Measurements from ENCODE around the gene MIPOL1.
A peak's percentile ranks its signal among the peaks of the same experiment; 100 is the strongest.
"Not testable (repeated sequence)": the region's sequence is repeated elsewhere in the genome, so short reads cannot be mapped to it uniquely, and the experiment has no call there.

The MIPOL1 gene

GRCh38 chr14:37369425-37369824, 171.7 kb downstream of the MIPOL1 start:
- no peak for DNase-seq
- Mint-ChIP-seq H3K4me3 (no peak overlapping the region), H3K27me3 (ENCODE audit: low read depth, poor library complexity) (no peaks in the 10 kb centered on the region), H3K4me1 (no peaks in the 10 kb centered on the region), H3K36me3 (ENCODE audit: low read depth) (peaks cover 36% of the 10 kb centered on the region), H3K27ac (peak overlapping the region; percentile 52), H3K9me3 (peaks cover 10% of the 10 kb centered on the region)
- TF ChIP-seq, protein P1, sequence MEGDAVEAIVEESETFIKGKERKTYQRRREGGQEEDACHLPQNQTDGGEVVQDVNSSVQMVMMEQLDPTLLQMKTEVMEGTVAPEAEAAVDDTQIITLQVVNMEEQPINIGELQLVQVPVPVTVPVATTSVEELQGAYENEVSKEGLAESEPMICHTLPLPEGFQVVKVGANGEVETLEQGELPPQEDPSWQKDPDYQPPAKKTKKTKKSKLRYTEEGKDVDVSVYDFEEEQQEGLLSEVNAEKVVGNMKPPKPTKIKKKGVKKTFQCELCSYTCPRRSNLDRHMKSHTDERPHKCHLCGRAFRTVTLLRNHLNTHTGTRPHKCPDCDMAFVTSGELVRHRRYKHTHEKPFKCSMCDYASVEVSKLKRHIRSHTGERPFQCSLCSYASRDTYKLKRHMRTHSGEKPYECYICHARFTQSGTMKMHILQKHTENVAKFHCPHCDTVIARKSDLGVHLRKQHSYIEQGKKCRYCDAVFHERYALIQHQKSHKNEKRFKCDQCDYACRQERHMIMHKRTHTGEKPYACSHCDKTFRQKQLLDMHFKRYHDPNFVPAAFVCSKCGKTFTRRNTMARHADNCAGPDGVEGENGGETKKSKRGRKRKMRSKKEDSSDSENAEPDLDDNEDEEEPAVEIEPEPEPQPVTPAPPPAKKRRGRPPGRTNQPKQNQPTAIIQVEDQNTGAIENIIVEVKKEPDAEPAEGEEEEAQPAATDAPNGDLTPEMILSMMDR (IDR thresholded peaks at IDR 0.05), result no peak

GRCh38 chr14:37375566-37375965, 177.8 kb downstream of the MIPOL1 start:
- TF ChIP-seq, protein P1 (IDR thresholded peaks at IDR 0.05), result no peak
- H3K9me3 Mint-ChIP-seq, result no peaks in the 10 kb centered on the region
- peaks cover 12% of the 10 kb centered on the region for H3K36me3 Mint-ChIP-seq (ENCODE audit: low read depth)
- peaks cover 2% of the 10 kb centered on the region for H3K27me3 Mint-ChIP-seq (ENCODE audit: low read depth, poor library complexity)
- H3K4me1 Mint-ChIP-seq, result no peaks in the 10 kb centered on the region
- no peak overlapping the region for H3K4me3 Mint-ChIP-seq
- DNase-seq, result no peak
- H3K27ac Mint-ChIP-seq, result peak overlapping the region; percentile 3

GRCh38 chr14:37376944-37377609, 179.3 kb downstream of the MIPOL1 start:
- peaks cover 2% of the 10 kb centered on the region for H3K27me3 Mint-ChIP-seq (ENCODE audit: low read depth, poor library complexity)
- H3K4me3 Mint-ChIP-seq, result no peak overlapping the region
- no peak for DNase-seq
- peaks cover 12% of the 10 kb centered on the region for H3K36me3 Mint-ChIP-seq (ENCODE audit: low read depth)
- no peaks in the 10 kb centered on the region for H3K9me3 Mint-ChIP-seq
- H3K4me1 Mint-ChIP-seq, result no peaks in the 10 kb centered on the region
- TF ChIP-seq, protein P1 (IDR thresholded peaks at IDR 0.05), result no peak
- H3K27ac Mint-ChIP-seq, result no peak overlapping the region

DNA sequence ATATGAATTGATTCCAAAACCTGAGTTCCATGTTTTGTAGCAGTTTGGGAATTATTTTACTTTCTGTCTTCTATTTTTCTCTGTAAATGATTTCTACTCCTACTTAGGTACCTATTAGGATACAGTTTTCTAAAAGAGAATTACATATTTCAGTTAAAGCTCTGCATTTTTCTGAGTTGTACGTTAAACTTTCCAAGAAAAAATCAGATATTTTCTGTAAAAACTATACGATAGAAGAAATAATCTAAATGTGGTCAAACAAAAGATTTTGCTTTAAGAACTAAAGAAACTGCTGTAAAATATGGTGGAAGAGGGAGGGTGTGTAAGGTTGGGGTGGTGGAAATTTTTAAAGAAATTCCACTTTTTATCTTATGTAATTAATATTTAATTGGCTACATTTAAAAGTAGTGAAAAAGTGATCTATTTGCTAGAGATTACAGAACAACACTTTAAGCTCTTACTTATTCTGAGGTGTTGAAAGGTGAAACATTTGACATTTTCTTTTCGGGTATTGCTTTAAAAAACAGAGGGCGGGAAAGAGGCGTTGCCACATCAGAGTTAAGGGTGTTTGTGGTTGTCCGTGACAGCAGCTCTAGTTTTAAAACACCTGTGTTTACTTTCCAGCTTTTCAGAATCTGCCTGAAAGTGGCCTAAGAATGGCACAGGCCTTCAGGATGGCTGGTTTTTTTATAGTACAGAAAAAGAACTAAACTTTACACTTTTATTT, 187.3 kb downstream of the MIPOL1 start:
- Mint-ChIP-seq H3K27me3 (ENCODE audit: low read depth, poor library complexity) (no peaks in the 10 kb centered on the region), H3K27ac (peak overlapping the region; percentile 69), H3K4me3 (no peak overlapping the region), H3K36me3 (ENCODE audit: low read depth) (peaks cover 4% of the 10 kb centered on the region), H3K4me1 (peaks cover 6% of the 10 kb centered on the region), H3K9me3 (peaks cover 3% of the 10 kb centered on the region)
- TF ChIP-seq, protein P1 (IDR thresholded peaks at IDR 0.05), result no peak
- DNase-seq, result no peak

DNA sequence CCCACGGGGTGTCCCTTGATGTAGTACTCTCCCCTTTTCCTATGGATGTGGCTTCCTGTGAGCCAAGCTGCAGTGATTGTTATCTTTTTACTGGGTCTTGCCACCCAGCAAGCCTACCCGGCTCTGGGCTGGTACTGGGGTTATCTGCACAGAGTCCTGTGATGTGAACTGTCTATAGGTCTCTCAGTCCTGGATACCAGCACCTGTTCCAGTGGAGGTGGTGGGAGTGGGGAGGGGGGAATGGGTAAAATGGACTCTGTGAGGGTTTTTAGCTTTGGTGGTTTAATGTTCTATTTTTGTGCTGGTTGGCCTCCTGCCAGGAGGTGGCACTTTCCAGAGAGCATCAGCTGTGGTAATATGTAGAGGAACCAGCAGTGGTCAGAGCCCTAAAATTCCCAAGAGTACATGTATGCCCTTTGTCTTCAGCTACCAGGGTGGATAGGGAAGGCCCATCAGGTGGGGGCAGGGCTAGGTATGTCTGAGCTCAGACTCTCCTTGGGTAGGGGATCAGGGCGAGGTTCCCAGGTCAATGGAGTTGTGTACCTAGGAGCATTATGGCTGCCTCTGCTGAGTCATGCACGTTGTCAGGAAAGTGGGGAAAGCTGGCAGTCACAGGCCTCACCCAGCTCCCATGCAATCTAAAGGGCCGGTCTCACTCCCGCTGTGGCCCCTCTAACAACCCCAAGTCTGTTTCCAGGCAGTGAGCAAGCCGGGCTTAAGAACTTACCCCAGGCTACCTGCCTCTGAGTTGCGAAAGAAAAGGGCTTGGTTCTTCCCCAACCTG, 199.6 kb downstream of the MIPOL1 start:
- not testable (repeated sequence) for H3K27me3 Mint-ChIP-seq (ENCODE audit: low read depth, poor library complexity); H3K4me1 Mint-ChIP-seq; H3K27ac Mint-ChIP-seq; DNase-seq; H3K4me3 Mint-ChIP-seq
- Mint-ChIP-seq H3K9me3 (peaks cover 39% of the 10 kb centered on the region), H3K36me3 (ENCODE audit: low read depth) (peaks cover 56% of the 10 kb centered on the region)

DNA sequence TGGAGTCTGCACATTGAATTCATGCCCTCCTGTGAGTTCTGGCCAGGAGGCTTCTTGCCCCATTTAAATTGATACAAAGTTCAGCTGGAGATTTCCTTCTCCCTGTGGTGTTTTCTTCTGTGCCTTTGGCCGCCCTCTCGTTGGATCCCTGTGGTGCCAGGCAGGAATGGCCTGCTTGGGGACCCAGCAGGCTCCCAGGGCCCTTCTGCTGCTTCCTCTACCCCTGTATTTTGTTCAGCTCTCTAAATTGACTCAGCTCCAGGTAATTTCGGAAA, 200.1 kb downstream of the MIPOL1 start:
- no peak for DNase-seq
- H3K4me1 Mint-ChIP-seq, result no peaks in the 10 kb centered on the region
- H3K27ac Mint-ChIP-seq, result no peak overlapping the region
- TF ChIP-seq, protein P1 (IDR thresholded peaks at IDR 0.05), result no peak
- peaks cover 37% of the 10 kb centered on the region for H3K9me3 Mint-ChIP-seq
- H3K27me3 Mint-ChIP-seq (ENCODE audit: low read depth, poor library complexity), result no peaks in the 10 kb centered on the region
- no peak overlapping the region for H3K4me3 Mint-ChIP-seq
- peaks cover 51% of the 10 kb centered on the region for H3K36me3 Mint-ChIP-seq (ENCODE audit: low read depth)
